ENCODE measurements around the gene PDE11A.

The PDE11A gene

GRCh38 chr2:178008636-178009289 is 63.8 kb downstream of the PDE11A start:
- no peak for TF ChIP-seq ZFX (IDR thresholded peaks at IDR 0.05; ENCODE audit: borderline replicate concordance)
- TF ChIP-seq CTCF (IDR thresholded peaks at IDR 0.05): no peak
- H3K27ac ChIP-seq: no peak overlapping the region

- H3K27ac ChIP-seq: no peak overlapping the region
- no peak for TF ChIP-seq CTCF (IDR thresholded peaks at IDR 0.05)
- TF ChIP-seq ZFX (IDR thresholded peaks at IDR 0.05; ENCODE audit: borderline replicate concordance): no peak
Observed at GRCh38 chr2:178006710-178007109, 65.9 kb downstream of the PDE11A start.

GRCh38 chr2:178005756-178006155 is 66.8 kb downstream of the PDE11A start:
- TF ChIP-seq CTCF (IDR thresholded peaks at IDR 0.05) (no peak), ZFX (IDR thresholded peaks at IDR 0.05; ENCODE audit: borderline replicate concordance) (no peak)
- H3K27ac ChIP-seq: no peak overlapping the region

GRCh38 chr2:178002038-178002437 is 70.5 kb downstream of the PDE11A start:
- H3K27ac ChIP-seq: no peak overlapping the region
- TF ChIP-seq CTCF (IDR thresholded peaks at IDR 0.05): no peak
- no peak for TF ChIP-seq ZFX (IDR thresholded peaks at IDR 0.05; ENCODE audit: borderline replicate concordance)

GRCh38 chr2:177998996-177999395 is 73.6 kb downstream of the PDE11A start:
- no peak for TF ChIP-seq CTCF (IDR thresholded peaks at IDR 0.05)
- TF ChIP-seq ZFX (IDR thresholded peaks at IDR 0.05; ENCODE audit: borderline replicate concordance): no peak
- no peak overlapping the region for H3K27ac ChIP-seq

GRCh38 chr2:177998006-177998405 is 74.6 kb downstream of the PDE11A start:
- TF ChIP-seq CTCF (IDR thresholded peaks at IDR 0.05) (no peak), ZFX (IDR thresholded peaks at IDR 0.05; ENCODE audit: borderline replicate concordance) (no peak)
- H3K27ac ChIP-seq: no peak overlapping the region

- TF ChIP-seq CTCF (IDR thresholded peaks at IDR 0.05): no peak
- TF ChIP-seq ZFX (IDR thresholded peaks at IDR 0.05; ENCODE audit: borderline replicate concordance): no peak
- H3K27ac ChIP-seq: no peak overlapping the region
Observed at GRCh38 chr2:177992992-177993391, 79.6 kb downstream of the PDE11A start.
